PC-9 (cell line): ENCODE results near the gene EYS.

Experiments
- EZH2 ChIP-seq: fragments of 200-600 bp; sonication (generic); IDR thresholded peaks from 2 replicates; pipeline ENCODE4 v1.8.0; 2017; ENCODE audit warnings: antibody characterized with exemption, low read depth
- TF ChIP-seq, protein P1 (sequence below): fragments of 200-600 bp; sonication (generic); conservative IDR thresholded peaks from 2 replicates; pipeline ENCODE4 v1.6.1; 2017; ENCODE audit warnings: mixed run types, antibody characterized with exemption, mild to moderate bottlenecking, moderate library complexity

DNA sequence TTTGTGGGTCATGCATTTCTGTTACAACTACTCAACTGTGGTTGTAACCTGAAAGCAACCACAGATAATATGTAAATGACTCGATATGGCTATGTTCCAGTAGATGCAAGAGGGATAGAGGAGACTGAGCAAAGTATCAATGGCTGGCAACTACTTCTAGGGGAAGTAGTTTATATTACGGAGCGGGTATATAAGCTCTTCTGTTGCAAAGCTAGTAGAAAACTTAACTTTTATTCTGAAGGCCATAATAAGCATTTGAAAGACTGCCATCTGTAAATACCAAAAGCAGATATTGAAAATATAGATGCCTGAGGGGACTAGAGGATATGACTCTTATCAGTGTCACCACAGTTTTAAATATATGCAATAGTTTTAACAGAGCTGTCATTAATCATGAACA, 1416.2 kb downstream of the EYS start:
- TF ChIP-seq, protein P1, sequence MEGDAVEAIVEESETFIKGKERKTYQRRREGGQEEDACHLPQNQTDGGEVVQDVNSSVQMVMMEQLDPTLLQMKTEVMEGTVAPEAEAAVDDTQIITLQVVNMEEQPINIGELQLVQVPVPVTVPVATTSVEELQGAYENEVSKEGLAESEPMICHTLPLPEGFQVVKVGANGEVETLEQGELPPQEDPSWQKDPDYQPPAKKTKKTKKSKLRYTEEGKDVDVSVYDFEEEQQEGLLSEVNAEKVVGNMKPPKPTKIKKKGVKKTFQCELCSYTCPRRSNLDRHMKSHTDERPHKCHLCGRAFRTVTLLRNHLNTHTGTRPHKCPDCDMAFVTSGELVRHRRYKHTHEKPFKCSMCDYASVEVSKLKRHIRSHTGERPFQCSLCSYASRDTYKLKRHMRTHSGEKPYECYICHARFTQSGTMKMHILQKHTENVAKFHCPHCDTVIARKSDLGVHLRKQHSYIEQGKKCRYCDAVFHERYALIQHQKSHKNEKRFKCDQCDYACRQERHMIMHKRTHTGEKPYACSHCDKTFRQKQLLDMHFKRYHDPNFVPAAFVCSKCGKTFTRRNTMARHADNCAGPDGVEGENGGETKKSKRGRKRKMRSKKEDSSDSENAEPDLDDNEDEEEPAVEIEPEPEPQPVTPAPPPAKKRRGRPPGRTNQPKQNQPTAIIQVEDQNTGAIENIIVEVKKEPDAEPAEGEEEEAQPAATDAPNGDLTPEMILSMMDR: no peak
- TF ChIP-seq EZH2: no peak
